Hepatocyte (in vitro differentiated cells): ENCODE data around the gene RALGPS2.

Source experiments
- EZH2 ChIP-seq: fragments of 200-600 bp; sonication (generic); IDR thresholded peaks from 2 replicates; pipeline ENCODE4 v1.6.1; 2016; ENCODE audit warnings: antibody characterized with exemption, mild to moderate bottlenecking, borderline replicate concordance
- TF ChIP-seq, protein P1 (sequence below): fragments of 200-600 bp; sonication (generic); IDR thresholded peaks from 2 replicates; pipeline ENCODE4 v1.5.1; 2016; ENCODE audit warnings: antibody characterized with exemption, mild to moderate bottlenecking; ENCODE audit not compliant: poor library complexity

DNA sequence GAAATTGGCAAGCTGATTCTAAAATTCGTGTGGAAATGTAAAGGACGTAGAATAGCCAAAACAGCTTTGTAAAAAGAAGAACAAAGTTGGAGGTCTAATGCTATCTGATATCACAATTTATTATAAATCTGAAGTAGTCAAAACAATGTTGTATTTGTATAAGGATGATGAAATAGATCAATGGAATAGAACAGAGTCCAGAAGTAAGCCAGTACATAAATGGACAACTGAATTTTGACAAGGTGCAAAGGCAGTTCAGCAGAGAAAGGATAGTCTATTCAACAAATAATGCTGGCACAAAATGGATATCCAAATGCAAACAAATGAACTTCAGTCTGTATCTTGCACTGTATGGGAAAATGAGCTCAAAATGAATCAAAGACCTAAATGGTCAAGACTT lies 20.2 kb downstream of the RALGPS2 start:
- TF ChIP-seq, protein P1, sequence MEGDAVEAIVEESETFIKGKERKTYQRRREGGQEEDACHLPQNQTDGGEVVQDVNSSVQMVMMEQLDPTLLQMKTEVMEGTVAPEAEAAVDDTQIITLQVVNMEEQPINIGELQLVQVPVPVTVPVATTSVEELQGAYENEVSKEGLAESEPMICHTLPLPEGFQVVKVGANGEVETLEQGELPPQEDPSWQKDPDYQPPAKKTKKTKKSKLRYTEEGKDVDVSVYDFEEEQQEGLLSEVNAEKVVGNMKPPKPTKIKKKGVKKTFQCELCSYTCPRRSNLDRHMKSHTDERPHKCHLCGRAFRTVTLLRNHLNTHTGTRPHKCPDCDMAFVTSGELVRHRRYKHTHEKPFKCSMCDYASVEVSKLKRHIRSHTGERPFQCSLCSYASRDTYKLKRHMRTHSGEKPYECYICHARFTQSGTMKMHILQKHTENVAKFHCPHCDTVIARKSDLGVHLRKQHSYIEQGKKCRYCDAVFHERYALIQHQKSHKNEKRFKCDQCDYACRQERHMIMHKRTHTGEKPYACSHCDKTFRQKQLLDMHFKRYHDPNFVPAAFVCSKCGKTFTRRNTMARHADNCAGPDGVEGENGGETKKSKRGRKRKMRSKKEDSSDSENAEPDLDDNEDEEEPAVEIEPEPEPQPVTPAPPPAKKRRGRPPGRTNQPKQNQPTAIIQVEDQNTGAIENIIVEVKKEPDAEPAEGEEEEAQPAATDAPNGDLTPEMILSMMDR: no peak
- no peak for TF ChIP-seq EZH2
